ENCODE data around the gene CDC20.

The CDC20 gene

GRCh38 chr1:43339584-43340232 is 19.1 kb upstream of the CDC20 start:
- no peaks in the 10 kb centered on the region for H3K79me2 ChIP-seq (ENCODE audit: low read length)
- H3K36me3 ChIP-seq (replicated peaks; ENCODE audit: low read depth, low read length): no peaks in the 10 kb centered on the region
- no peak overlapping the region for H3K27ac ChIP-seq (ENCODE audit: low read length)
- no peaks in the 10 kb centered on the region for H3K27me3 ChIP-seq (ENCODE audit: low read depth, low read length)
- no peak overlapping the region for H3K4me3 ChIP-seq (ENCODE audit: low read length)
- no peak overlapping the region for H3K9ac ChIP-seq (ENCODE audit: low read length)
- no peaks in the 10 kb centered on the region for H4K20me1 ChIP-seq (ENCODE audit: insufficient read depth, low read length)
- H3K4me2 ChIP-seq (ENCODE audit: low read length): no peak overlapping the region
- TF ChIP-seq, protein P1, sequence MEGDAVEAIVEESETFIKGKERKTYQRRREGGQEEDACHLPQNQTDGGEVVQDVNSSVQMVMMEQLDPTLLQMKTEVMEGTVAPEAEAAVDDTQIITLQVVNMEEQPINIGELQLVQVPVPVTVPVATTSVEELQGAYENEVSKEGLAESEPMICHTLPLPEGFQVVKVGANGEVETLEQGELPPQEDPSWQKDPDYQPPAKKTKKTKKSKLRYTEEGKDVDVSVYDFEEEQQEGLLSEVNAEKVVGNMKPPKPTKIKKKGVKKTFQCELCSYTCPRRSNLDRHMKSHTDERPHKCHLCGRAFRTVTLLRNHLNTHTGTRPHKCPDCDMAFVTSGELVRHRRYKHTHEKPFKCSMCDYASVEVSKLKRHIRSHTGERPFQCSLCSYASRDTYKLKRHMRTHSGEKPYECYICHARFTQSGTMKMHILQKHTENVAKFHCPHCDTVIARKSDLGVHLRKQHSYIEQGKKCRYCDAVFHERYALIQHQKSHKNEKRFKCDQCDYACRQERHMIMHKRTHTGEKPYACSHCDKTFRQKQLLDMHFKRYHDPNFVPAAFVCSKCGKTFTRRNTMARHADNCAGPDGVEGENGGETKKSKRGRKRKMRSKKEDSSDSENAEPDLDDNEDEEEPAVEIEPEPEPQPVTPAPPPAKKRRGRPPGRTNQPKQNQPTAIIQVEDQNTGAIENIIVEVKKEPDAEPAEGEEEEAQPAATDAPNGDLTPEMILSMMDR (IDR thresholded peaks at IDR 0.05; ENCODE audit: low read depth, low read length): no peak
- no peak for TF ChIP-seq EZH2phosphoT487 (IDR thresholded peaks at IDR 0.05; ENCODE audit: low read depth)
- no peak overlapping the region for H2AFZ ChIP-seq (ENCODE audit: low read depth, low read length)
- no peaks in the 10 kb centered on the region for H3K9me3 ChIP-seq (ENCODE audit: insufficient read depth, low read length)
- H3K4me1 ChIP-seq (ENCODE audit: low read length): no peaks in the 10 kb centered on the region

- H4K20me1 ChIP-seq (ENCODE audit: insufficient read depth, low read length): no peaks in the 10 kb centered on the region
- no peaks in the 10 kb centered on the region for H3K27me3 ChIP-seq (ENCODE audit: low read depth, low read length)
- H3K79me2 ChIP-seq (ENCODE audit: low read length): no peaks in the 10 kb centered on the region
- no peaks in the 10 kb centered on the region for H3K36me3 ChIP-seq (replicated peaks; ENCODE audit: low read depth, low read length)
- no peak overlapping the region for H3K9ac ChIP-seq (ENCODE audit: low read length)
- H3K4me2 ChIP-seq (ENCODE audit: low read length): no peak overlapping the region
- no peaks in the 10 kb centered on the region for H3K9me3 ChIP-seq (ENCODE audit: insufficient read depth, low read length)
- H3K4me3 ChIP-seq (ENCODE audit: low read length): no peak overlapping the region
- TF ChIP-seq, protein P1 (IDR thresholded peaks at IDR 0.05; ENCODE audit: low read depth, low read length): no peak
- no peak for TF ChIP-seq EZH2phosphoT487 (IDR thresholded peaks at IDR 0.05; ENCODE audit: low read depth)
- H3K4me1 ChIP-seq (ENCODE audit: low read length): no peaks in the 10 kb centered on the region
- no peak overlapping the region for H2AFZ ChIP-seq (ENCODE audit: low read depth, low read length)
- no peak overlapping the region for H3K27ac ChIP-seq (ENCODE audit: low read length)
These were observed 18.2 kb upstream of the CDC20 start for GRCh38 chr1:43340559-43340958.

DNA sequence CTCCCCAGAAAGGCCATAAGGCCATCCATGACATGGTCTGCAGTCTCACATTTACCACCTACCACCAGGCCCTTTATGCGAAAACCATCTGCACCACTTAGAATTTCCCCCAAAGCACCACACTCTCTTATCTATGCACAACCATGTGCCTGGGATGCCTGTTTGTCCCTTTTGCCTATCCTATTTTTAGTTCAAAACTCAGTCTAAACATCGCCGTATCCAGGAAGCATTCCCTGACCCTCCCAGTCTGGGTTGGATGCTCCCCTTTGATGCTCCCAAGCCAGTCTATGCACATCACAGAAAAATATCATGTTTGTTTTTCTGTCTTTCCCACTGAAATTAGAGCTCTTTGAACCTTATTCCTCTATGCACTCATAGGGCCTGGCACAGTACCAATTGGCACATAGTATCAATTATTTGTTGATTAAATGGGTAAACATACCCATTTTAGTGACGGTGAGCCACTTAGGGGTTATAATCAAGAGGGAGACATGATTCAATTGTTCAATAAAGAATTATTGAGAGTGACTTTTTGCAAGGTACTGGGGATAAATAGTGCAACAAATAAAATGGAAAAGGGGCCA is 14.4 kb upstream of the CDC20 start:
- H3K27ac ChIP-seq (ENCODE audit: low read length): no peak overlapping the region

GRCh38 chr1:43345120-43345519 is 13.7 kb upstream of the CDC20 start:
- H3K79me2 ChIP-seq (ENCODE audit: low read length): no peaks in the 10 kb centered on the region
- TF ChIP-seq, protein P1 (IDR thresholded peaks at IDR 0.05; ENCODE audit: low read depth, low read length): no peak
- TF ChIP-seq EZH2phosphoT487 (IDR thresholded peaks at IDR 0.05; ENCODE audit: low read depth): no peak
- H3K4me3 ChIP-seq (ENCODE audit: low read length): no peak overlapping the region
- H3K4me2 ChIP-seq (ENCODE audit: low read length): no peak overlapping the region
- H3K9ac ChIP-seq (ENCODE audit: low read length): no peak overlapping the region
- H3K9me3 ChIP-seq (ENCODE audit: insufficient read depth, low read length): no peaks in the 10 kb centered on the region
- no peaks in the 10 kb centered on the region for H4K20me1 ChIP-seq (ENCODE audit: insufficient read depth, low read length)
- no peaks in the 10 kb centered on the region for H3K36me3 ChIP-seq (replicated peaks; ENCODE audit: low read depth, low read length)
- no peaks in the 10 kb centered on the region for H3K4me1 ChIP-seq (ENCODE audit: low read length)
- no peak overlapping the region for H3K27ac ChIP-seq (ENCODE audit: low read length)
- H2AFZ ChIP-seq (ENCODE audit: low read depth, low read length): no peak overlapping the region
- H3K27me3 ChIP-seq (ENCODE audit: low read depth, low read length): no peaks in the 10 kb centered on the region

More for the DNA sequence above, 14.4 kb upstream of the CDC20 start:
- Histone ChIP-seq H2AFZ (ENCODE audit: low read depth, low read length) (no peak overlapping the region), H3K4me1 (ENCODE audit: low read length) (no peaks in the 10 kb centered on the region), H3K9ac (ENCODE audit: low read length) (no peak overlapping the region), H3K4me2 (ENCODE audit: low read length) (no peak overlapping the region), H3K9me3 (ENCODE audit: insufficient read depth, low read length) (no peaks in the 10 kb centered on the region), H3K79me2 (ENCODE audit: low read length) (no peaks in the 10 kb centered on the region), H4K20me1 (ENCODE audit: insufficient read depth, low read length) (no peaks in the 10 kb centered on the region), H3K27me3 (ENCODE audit: low read depth, low read length) (no peaks in the 10 kb centered on the region), H3K36me3 (replicated peaks; ENCODE audit: low read depth, low read length) (no peaks in the 10 kb centered on the region), H3K4me3 (ENCODE audit: low read length) (no peak overlapping the region)
- no peak for TF ChIP-seq EZH2phosphoT487 (IDR thresholded peaks at IDR 0.05; ENCODE audit: low read depth)
- TF ChIP-seq, protein P1 (IDR thresholded peaks at IDR 0.05; ENCODE audit: low read depth, low read length): no peak

Measured in OCI-LY3 (cell line).